ENCODE data around the gene ICAM3.
A peak's percentile ranks its signal among the peaks of the same experiment; 100 is the strongest.
"Not testable (repeated sequence)": the region's sequence is repeated elsewhere in the genome, so short reads cannot be mapped to it uniquely, and the experiment has no call there.

ICAM3 gene

DNA sequence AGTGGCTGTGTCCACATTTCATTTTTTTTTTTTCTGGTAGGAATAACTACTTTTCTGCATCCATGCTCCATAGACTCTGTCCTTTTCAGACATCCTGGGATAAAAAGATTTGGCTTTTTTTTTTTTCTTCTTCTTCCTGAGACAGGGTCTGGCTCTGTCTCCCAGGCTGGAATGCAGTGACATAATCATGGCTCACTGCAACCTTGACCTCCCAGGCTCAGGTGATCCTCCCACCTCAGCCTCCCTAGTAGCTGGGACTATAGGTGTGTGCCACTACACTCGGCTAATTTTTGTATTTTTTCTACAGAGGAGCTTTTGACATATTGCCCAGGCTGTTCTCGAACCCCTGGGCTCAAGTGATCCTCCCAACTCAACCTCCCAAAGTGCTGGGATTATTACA, 4.1 kb upstream of the ICAM3 start:
- DNase-seq = no peak

DNA sequence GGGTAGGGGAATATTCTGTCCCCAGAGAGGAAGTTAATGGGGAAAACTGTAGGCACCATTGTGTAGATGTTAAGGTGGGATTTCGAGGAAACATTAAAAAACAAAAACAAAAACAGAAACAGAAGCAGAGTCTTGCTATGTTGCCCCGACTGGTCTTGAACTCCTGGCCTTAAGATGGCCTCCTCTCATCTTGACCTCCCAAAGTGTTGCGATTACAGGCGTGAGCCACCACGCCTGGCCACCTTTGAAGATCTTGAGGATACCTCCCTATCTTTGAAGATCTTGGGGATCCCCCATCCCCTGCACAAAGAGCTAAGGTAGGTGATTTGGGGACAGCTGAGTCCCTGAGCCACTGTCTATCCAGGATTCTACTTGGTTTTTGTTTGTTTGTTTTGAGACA, 553 bp upstream of the ICAM3 start:
- DNase-seq = no peak

DNA sequence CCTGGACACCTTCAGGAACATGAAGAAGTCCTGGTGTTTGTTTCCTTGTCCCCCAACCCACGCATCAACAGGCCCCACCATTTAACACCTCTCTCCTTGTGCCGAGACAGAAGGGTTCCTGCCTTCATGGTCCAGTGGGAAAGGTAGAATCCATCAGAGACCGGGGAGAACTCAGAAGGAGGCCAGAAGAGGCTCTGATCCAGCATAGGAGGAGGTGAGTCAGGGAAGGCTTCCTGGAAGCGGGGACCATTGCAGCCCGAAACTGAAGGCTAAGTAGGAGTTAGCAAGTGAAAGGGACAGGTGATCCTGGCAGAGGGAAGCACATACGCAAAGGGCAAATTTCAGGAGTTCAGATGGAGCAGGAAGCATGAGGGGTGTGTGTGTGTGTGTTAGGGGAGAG, 484 bp downstream of the ICAM3 start:
- DNase-seq = no peak

DNA sequence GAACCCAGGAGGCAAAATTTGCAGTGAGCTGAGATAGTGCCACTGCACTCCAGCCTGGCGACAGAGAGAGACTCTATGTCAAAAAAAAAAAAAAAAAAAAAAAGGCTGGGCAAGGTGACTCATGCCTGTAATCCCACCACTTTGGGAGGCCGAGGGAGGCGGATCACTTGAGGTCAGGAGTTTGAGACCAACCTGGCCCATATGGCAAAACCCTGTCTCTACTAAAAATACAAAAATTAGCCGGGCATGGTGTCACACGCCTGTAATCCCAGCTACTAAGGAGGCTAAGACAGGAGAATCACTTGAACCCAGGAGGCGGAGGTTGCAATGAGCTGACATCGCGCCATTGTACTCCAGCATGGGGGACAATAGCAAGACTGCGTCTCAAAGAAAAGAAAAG, 2.7 kb downstream of the ICAM3 start:
- DNase-seq = not testable (repeated sequence)

DNA sequence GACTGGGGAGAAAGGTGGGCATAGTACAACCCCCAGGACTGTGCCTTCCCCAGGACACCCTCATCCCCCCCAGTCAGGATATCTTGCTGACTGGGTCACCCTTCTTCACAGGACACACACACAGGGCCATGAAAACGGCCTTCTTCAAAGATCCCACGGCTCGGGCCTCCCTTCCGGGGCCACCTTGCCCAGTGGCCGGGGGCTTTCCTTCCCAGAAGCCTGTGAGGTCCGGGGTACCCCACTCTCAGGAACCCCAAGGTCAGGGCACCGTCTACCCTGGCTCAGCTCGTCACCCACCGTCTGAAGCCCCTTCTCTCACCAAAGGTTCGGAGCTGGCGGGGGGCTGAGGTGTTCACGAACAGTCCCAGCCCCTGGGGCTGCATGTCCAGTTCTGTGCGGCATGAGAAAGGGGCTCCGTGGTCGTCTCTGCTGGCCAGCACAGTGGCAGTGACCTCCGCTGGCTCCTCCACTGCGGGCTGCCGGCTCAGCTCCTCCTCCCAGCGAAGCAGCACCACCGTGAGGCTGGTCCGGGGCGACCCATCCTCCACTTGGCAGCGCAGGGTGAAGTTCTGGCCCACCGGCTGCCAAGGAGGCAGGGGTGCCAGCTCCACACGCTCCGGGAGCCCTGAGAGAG, 4.0 kb downstream of the ICAM3 start:
- no peak for DNase-seq

DNA sequence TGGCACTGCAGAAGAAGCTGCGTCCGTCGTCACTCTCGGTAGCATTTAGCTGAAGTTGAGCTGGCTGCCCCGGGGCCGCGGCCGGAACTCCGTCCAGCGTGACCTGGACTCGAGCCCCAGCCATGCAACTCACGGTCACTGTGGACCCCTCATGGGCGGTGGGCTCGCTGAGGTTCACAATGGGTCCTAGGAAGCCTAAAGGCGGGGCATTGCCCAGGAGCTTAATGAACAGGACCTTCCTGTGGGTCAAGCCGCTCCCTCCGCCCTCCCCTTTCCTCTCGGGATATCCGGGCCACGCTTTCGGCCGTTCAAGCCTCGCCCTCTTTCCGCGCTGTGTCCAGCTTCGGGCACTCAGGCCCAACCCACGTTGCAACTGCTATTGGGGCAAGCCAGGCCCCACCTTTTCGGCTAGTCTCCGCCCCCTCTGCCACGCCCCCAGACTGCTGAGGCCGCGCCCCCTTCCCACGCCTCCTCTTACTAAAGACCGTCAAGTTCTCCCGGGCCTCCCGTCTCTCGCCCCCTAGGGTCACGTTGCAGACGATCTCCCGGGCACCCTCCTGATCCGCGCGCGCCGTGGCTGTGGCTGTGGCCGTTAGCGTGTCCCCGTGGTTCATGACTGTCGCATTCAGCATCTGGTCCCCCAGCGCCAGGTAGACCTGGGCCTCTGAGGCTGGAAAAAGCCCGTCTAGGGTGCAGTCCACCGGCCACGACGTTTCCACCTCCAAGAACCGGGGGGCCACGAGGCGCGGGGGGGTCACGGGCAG, 4.7 kb downstream of the ICAM3 start:
- peak; percentile 87 for DNase-seq

DNA sequence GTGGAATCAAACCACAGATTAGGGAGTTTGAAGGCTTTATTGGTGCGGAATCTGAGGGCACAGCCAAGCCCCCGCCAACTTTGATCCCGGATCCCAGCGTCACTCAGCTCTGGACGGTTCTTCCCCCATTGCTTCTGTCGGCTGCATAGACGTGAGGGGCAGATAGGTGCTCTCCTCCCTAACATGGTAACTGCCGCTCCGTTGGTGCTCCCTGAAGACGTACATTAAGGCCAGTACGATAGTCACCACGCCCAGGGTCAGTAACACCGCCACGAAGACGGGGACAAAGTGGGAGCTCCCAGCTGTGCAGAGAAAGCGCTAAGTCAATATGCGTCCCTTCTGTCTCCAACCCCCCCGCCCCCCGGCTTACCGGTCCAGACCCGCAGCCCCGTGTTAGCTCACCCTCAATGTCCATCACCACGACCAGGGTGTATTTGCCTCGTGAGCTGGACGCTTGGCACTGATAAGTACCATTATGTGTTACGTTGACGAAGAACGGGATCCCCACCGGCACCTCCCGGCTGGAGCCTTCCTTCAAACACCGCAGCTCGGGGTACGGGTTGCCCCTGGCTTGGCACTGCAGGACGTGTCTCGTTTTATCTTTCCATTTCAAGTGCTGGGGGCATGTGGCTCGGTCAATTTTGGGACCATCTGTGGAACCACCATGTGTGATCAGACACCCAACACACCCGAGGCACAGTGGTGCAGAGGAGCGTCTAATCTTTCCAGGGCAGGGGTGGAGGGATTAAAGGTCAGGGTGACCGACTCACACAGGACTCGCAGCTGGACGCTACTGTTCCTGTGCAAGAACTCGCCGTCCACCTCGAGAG, 5.5 kb downstream of the ICAM3 start:
- no peak for DNase-seq

DNA sequence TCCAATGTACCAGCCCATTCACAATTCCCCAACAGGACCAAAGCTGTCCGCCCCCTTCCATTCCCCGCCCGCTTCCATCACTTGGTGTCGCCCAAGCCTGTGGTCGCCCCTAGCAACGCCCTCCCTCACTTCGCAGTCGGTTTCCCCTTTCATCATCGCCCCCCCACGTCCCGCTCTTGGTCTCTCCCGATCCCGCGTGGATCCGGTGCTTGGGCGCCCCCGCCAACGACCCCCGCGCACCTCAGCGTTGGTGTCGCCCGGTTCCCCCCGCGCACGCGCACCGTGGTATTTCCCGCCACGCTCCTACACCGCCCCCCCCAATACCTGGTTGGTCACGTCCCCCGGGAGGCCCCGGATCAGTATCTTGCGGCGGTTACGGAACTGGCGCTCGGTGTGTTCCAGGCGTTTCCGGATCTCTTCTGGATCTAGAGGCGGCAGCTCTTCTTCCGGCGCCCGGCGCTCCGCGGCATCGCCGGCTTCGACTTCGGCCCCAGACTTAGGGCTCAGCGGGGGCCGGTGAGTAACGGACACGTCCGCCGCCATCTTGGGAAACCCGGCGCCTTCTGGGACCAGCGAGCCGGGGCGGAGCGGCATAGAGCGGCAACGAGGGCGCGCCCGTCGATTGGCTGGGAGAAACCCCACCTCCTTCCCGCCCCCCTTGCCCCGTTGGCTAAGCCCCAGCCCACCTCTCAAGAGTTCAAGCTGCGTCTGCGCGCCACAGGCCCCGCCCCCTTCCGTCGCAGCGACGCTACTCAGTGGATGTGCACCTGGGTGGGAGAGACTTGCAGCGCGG, 6.3 kb downstream of the ICAM3 start, which contains the start of gene RAVER1:
TSS of gene RAVER1 (minus strand) at position 565 of the 793 bp plus-strand sequence. CDS start at position 543, 22 bp downstream.
- peak; percentile 98 for DNase-seq

DNA sequence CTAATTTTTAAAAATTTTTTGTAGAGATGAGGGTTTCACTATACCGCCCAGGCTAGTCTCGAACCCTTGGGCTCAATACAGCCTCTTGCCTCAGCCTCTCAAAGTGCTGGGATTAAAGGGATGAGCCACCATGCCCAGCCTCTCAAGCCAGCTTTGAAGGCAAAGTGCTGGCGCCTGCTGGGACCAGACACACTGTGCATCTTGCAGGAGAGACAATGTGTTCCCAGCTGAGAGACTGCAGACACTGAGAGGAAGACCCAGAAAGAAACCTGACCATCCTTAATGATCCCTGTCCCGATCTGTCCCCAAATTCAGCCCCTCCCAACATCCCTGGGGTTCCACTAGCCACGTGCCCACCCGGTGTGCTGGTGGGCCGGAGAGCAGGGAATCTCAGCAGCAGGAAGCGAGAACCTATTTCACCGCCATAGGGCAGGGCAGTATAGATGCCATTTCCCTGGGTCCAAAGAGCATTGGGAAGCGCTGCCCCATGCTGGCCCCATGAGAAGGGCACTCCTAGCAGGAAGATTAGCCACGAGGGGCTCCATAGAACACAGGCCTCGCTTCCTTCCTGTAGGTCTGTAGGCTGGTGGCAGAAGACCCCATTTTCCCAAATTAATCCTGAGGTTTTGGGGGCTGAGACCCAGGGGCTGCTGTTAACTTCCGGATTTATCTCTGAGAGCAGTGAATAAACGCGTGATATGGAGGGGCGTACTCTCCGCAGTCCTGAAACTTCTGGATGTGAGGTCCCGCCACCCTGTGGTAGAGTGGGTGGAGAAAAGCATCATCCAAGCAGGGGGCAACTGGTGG, 7.1 kb downstream of the ICAM3 start:
- no peak for DNase-seq

DNA sequence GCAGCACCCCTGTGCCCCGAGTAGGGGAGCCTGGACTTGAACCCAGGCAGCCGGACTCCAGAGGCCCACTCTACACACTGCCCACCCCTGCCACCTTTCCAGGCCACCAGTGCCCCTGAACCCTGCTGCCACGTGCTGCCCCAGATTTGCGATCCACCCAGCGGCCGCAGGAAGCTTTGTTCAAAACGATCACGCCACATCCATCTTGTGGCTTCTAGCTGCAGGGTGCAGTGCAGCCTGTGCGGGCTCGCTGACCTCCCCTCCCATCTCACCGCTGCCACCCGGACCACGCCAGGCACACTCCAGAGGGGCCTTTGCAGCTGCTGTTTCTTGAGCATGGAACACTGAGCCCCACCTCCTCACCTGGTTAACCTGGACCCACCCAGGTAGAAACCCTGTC, 9.9 kb downstream of the ICAM3 start:
- DNase-seq = no peak

DNA sequence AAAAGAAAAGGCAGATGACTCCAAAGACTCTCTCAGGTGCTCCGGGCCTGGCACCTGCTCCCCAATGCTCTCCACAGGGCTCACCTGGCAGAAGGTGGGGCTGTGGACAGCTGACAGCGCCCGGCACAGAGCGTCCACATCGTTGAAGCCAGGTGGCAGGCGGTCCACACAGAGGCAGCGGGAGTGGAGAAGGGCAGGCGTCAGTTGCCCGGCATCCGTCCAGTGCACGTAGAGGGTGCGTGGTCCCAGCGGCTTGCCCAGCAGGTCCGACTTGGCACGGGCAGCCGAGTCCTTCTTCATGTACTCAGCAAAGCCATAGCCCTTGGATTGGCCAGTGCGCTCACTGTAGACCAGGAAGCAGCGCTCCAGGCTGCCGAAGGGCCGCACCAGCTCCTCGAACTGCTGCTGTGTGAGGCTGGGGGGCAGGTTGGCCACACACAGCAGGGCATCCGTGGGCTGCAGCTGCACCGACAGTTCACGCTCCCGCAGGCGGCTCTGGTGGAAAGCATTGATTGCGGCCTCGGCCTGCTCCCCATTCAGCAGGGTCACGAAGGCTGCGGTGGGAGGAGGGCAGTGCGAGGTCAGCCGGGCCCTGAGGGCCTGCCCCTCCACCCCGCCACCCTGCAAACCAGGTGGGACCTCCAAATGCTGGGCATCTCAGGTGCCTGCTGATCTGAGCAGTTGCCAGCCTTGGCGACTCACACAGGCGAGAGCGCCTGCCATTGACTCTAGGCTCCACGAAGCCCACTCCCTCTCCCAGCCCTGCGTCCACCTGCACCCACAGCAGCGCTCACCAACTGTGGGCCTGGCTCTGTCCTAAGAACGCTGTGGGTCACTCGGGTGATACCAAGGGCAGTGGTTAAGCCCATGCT, 10.6 kb downstream of the ICAM3 start:
- DNase-seq = no peak

DNA sequence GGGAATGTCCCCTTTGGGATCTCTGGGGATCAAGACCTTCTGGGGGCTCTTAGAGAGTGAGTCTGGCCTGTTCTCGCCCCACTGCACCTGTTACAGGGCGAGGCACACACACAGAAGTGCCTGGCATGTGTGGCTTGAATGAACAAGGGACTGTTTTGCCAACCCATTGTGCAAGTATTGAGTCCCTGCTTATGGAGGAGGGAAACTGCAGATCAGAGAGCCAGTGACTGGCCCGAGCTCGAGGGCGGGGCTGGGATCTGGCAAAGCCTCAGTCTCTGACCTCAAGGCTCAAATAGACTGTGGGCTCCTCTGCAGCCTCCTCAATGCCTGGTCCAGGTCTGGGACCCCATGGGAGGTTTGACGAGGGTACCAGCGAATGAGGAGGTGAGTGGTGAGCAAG, 11.6 kb downstream of the ICAM3 start:
- DNase-seq = no peak

DNA sequence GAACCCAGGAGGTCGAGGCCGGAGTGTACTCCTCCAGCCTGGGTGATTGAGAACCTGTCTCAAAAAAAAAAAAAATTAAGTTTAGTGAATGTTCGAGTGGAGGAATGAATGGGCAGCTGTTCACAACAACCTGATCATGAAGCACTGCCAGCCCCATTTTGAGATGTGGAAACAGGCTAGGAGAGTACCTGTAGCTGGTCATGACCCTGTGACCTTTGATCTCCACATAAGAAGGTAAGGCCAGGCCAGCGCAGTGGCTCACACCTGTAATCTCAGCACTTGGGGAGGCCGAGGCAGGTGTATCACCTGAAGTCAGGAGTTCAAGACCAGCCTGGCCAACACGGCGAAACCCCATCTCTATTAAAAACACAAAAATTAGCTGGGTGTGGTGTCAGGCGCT, 13.7 kb downstream of the ICAM3 start:
- no peak for DNase-seq

DNA sequence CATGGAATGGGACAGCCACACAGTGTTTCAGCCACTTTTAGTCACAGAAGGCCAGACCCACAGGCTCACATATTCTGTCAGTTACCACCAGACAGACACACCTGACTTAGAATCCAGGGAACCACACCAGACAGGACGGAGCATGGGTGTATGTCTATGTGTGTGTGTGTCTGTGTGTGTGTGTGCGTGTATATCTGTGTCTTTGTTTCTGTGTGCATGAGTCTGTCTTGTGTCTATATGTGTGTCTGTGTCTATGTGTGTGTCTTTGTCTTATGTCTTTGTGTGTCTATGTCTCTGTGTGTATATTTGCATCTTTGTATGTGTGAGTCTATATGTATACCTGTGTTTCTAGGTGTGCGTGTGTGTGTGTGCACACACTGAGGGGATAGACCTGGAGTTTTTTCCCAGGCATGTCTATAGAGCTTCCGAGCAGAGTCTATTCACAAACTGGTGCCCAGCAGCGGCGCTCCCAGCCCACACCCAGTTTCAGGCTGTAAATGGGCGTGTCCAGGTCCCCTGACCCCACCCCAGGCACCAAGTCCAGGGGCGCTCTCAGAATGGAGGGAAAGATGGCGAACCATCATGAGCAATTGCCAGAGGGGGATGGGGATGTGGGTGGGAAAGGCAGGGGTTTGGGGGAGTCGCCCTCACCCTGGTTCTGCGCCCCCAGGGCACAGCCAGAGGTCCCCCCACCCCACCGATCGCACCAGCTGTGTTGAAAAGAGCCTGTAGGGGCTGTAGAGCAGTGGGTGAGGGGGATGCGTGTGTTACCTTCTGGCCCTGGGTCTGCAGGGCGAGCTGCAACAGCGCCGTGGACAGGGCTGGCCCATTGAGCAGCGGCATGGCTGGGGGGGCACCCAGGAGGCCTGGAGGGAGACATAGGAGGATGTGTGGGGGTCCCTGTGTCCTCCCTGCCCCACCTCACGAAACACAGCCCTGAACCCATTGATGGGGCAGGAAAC, 17.3 kb downstream of the ICAM3 start:
- no peak for DNase-seq

DNA sequence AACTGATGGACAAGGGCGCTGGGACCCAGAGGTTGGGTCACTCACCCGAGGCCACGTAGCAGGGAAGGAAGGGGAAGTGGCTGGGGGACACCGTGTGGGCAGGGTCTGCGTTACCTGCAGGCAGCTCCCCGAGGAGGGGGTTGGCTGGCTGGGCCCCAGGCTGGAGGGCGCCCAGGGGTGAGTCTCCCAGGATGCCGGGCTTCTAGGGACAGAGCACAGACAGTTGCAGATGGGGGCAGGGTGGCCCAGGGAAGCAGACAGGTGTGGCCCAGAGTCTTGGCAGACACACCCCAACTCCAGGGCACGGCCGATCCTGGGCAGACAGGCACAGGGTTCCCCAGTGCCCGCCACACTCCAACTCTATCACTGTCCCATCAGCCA, 18.0 kb downstream of the ICAM3 start:
- DNase-seq = no peak

DNA sequence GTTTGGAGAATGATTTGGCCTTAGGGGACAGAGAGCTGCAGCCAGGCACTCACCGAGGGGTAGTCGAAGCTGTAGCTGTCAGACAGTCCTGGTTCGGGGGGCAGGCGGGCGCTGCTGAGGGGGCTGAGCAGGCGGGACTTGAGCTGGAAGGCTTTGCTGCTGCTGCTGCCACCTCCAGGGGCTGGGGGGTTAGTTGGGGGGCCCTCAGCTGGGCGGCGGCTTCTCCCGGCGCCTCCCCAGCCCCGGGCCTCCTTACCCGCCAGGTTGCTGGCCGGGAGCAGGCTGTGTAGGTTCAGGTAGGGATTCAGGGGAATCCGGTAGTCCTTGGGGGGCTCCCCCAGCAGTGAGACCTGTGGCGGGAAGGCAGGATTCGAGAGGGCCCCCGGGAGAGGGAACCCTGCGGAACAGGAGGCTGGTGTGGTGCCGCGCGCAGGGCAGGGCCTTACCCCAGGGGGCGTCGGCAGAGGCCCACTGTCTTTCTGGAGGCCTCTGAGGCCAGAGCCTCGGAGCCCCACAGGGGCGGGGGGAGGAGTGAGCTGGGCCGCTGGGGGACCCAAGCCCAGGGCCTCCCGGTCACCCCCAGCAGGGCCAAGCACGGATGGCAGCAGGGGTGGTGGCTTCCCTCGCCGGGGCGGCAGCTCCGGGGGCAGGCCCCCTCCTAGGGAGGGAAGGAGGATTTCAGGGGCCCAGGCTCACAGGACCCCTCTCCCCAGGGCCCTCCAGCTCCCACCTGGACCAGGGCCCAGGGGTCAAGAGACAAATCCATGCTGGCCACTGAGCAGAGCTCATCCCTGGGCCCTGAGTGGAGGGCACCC, 18.6 kb downstream of the ICAM3 start:
- no peak for DNase-seq

DNA sequence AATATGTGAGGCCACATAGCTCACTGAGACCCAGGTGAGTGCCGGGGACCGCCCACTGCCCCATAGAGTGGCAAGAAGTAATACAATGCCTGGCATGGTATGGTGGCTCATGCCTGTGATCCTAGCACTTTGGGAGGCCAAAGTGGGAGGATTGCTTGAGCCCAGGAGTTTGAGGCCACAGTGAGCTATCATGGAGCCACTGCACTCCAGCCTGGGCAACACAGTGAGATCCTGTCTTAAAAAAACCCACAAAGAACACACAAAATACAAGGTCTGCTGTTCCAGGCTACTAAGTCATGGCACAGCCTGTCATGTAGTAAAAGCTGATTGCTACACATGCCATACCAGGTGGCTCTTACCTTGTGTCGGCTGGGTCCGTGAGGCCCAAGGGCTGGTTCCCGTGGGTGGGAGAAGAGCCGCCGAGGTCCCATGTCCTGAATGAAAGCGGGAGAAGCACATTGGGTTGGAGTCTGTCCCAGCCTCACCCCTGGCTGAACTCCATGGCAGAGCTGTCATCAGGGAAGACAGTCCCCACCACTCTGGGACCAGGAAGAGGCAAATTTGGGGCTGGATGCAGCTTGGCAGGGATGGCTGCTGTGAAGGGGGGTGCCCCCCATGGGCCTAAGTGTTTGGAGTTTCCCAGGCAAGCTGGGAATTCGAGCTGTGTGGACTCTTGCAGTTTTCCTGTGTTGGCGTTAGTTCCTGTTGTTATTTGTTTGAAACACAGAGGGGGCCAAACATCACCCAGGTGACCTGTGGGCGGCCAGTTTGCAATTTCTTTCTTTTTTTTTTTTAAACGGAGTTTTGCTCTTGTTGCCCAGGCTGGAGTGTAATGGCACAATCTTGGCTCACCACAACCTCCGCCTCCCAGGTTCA, 20.4 kb downstream of the ICAM3 start:
- no peak for DNase-seq
